NCI-H187 treated with DMSO at 0.1 percent for 48 hours (cell line): Measurements from ENCODE around the gene SIX6.
"Not testable (repeated sequence)": the region's sequence is repeated elsewhere in the genome, so short reads cannot be mapped to it uniquely, and the experiment has no call there.

Source experiments
- DNase-seq: peaks from one replicate; lab custom pipeline; 2025; lab: John Stamatoyannopoulos, UW

SIX6 gene

DNA sequence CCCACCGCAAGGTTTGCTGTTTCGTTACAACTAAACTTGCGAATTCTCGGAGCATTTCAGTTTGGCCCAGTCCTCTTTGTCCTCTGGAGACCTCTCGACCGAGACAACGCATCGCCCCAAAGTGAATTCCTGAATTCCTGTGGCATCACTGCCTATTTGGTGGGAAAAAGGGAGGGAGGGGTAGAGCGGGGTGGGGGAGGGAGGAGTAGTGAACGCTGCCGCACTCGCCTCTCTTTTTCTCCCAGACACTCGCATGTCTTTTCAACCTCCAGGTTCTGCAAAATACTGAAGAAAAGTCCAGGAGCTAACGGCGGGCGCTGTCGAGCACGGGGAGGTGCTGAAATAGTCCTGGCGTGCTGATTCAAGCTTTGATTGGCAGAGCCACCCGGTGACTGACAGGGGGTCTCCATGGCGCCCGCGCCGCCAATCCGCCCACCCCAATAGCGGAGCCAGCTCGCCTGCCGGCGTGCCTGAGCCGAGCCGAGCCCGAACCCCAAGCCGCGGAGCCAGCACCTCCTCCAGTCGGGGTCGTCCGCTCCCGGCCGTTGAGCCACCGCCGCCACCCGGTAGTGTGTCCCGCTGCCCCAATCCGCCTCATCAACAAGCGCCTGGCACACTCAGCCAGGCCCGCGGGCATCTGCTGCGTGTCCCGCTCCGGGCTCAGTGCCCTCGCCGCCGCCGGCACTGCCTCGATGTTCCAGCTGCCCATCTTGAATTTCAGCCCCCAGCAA, at the start of gene SIX6:
Gene SIX6 (plus strand): TSS at position 440 of the 731 bp plus-strand sequence. CDS start 253 bp downstream, at position 693.
- no peak for DNase-seq

DNA sequence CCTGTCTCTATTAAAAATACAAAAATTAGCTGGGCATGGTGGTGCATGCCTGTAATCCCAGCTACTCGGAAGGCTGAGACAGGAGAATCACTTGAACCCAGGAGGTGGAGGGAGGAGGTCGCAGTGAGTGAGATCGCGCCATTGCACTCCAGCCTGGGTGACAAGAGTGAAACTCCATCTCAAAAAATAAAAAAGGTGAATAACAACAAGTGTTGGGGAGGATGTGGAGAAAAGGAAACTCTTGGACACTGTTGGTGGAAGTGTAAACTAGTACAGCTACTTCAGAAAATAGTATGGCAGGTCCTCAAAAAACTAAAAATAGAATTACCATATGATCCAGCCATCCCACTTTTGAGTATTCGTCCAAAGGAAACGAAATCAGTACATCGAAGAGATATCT, 28.7 kb upstream of the SIX6 start:
- not testable (repeated sequence) for DNase-seq

DNA sequence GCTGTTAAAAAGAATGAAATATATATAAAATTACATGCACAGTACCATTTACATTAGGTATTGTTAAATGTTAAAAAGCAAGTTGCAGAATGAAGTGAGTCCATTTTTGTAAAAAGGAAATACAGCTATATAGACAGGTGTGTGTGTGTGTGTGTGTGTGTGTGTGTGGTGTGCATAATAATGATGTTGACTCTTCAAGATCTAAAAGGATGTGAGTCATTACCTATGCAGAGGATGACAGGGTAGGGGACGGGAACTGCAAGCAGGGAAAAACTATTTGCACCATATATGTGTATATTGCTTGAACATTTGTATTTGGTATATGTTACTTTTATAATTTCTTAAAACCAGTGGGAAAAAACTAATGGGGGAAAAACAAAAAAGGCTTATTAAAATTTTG, 26.2 kb upstream of the SIX6 start:
- DNase-seq = no peak

DNA sequence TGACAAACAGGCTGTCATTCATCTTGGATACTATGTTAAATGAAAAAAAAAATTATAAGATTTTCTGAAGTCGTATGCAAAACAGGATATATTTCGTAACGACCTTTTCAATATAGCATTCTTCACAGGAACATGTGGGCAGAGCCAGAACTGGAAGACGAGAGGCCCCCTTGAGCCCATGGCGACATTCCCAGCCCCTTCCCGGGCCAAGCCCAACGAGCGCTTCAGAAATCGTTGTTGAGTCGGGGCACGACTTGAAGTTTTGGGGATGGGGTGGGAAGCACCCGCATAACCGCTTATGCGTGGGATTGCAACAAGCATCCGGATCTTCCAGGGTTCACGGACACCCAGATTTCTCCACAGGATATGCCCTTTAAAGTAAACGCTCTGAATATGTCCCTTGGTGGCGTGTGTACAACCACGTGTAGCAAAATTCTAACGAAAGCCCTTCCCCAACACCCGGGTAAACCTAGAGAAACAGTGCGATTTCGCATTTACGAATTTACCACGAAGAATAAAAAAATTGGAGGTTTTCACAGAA, 23.8 kb upstream of the SIX6 start:
- no peak for DNase-seq

DNA sequence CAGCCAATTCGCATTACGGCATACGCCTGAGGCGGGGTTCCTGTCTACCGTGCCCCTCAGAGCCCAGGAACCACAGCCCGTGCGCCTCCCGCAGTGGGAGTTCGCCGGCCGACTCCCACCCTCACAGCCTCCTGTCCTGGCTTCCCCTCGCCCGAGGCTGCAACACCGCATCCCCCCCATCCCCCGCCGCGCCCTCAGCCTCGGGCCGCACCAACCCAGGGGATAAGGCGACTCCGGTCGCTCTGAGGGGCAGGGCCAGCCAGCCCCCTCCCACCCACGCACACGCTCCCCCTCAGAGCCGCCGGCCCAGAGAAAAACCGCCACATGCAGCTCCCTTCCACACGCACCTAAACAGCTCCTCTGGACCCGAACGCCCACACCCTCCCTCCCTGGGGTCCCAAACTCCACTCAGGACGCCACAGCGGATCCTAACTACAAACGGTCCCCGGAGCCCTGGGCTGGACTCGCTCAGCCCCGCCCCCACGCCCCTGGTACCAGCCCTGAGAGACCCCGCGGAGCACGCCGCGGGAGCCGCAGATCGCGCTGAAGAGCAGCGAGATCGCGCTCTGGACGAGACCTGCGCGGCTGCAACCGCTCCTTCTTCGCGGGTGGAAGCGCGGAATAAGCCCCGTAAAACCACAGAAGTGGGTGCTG, 23.2 kb upstream of the SIX6 start, which contains the start of gene C14orf39:
Gene C14orf39 (minus strand): TSS at position 466 of the 654 bp plus-strand sequence. CDS start 985 bp downstream, outside the sequence.
- no peak for DNase-seq

DNA sequence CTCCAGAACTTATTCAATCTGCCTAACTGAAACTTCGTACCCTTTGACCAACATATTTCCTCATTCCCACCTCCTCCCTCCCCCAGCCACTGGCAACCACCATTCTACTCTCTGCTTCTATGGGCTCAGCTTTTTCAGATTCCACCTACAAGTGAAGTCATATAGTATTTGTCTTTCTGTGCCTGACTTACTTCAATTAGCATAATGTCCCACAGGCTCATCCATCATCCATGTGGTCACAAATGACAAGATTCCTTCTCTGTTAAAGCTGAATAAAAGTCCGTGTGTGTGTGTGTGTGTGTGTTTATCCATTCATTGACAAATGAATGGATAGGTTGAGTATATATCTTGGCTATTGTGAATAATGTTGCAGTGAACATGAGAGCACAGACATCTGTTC, 21.7 kb upstream of the SIX6 start:
- peak; percentile 89 for DNase-seq

DNA sequence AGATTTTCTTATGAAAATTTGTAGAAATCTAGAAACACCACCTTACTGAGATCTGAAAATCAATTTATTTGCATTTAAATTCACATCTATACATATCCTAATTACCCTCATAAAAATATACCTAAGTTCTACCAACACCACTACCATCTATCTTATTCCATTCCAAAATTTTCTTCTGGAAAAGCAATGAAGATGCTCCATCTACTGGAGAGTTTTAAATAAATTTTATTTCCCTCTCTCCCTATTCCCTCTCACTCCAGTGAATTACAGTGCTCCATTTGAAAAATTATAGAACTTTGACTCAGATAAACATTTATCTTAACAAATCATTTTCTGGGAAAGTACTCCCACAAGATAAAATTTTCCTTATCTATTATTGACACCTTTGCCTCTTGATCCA, 20.8 kb upstream of the SIX6 start:
- no peak for DNase-seq

DNA sequence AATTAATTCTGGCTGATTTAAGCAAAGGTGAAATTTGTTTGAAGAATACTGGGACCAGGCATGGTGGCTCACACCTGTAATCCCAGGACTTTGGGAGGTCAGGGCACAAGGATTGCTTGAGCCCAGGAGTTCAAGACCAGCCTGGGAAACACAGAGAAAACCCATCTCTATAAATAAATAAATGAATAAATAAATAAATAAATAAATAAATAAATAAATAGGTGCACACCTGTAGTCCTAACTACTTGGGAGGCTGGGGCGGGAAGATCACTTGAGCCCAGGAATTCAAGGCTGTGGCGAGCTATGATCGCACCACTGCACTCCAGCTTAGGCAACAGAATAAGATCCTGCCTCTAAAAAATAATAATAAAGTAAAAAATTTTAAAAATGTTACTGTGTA, 18.7 kb upstream of the SIX6 start:
- no peak for DNase-seq

DNA sequence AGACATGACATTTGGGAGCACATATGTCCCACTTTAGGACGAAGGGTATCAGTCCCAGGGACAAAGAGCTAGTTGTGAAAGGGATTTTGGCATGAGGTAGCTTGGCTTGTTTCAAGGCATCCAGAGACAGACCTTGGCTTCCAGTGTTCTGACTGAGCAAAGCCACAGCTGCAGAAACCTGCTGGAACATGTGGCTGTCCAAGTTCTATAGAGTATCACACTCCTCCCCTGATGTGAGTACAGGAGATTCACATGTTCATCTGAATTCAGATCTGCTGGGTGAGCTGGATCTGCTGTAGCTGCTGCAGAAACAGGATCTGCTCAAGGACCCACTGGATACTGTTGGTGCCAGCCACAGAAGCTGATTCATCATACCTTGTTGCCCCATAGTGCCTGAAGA, 13.0 kb upstream of the SIX6 start:
- DNase-seq = no peak

DNA sequence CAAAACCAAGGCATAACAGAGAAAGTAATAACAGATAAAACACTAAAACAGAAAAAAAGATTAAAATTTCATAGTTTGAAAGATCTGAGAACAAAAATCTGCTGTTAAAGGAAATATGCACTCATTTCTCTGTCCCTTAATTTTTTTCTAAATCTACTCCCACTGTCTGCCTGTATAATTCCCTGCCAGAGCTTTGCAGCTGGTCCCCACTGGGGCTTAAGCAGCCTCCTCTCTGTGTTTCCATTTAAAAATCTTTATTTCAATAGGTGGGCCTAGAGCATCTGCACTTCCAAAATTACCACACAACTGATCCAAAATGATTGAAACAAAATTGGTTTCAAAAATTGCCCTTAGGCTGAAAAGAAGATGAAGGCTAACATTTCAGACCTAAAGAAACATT, 6.4 kb upstream of the SIX6 start:
- no peak for DNase-seq

DNA sequence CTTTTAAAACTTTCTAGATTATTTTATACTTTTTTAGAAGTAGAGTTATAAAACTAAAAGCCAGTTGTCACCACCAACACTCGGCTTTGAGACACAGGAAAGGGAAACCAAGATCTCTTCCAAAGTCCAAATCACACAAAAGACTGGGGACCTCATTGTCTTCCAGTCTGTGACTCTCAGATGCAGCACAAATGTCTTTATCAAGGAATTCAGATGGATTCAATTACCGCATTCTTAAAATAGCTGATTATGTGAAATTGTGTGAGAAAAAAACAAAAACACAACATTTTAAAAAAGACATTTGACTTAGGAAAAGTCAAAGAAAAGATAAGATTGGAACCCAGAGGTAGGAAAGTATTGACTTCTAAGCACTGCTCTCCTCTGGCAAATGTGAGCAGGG, 3.5 kb upstream of the SIX6 start:
- no peak for DNase-seq

DNA sequence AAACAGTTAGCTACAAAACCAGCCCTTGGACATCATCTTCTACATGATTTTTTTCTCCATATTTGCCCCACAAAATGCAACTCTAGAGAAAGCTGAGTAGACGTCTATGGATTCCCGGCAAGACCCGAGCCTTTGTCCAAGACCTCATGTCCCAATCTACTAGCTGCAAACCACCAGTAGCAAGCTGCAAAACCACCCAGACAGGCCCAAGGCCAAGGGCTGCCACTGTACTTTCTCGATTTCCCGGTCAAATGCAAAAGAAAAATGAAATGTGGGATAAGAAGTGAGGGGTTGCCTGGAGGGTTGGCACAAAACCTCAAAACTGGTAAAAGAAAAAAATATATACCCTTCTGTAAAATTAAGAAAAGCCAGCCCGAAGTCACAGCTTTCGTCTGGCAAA, 2.9 kb upstream of the SIX6 start:
- DNase-seq = no peak

DNA sequence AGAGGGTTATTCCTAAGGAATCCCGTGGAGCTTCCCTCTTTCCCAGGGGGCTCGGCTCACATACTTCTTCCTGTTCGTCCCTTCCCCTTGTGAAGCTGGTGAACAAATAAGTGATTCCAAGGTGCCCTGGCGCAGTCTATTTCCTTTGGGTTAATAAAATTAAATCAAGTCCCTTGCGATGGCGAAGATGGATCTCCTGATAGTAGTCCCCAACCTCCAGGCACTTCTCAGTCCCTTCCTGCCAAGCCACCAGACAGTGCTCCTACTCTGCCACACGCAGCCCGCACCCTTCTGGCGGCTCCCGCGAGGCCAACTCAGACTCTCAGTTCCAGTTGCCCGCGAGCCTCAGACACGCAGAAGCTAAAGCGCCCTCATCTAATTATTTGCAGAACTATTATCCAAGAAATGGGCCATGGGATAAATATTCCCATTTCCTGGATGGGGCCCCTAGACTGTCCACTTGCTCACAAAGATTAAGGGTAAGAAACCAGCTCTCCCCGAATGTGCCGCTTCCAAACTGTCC, 2.4 kb upstream of the SIX6 start:
- no peak for DNase-seq

DNA sequence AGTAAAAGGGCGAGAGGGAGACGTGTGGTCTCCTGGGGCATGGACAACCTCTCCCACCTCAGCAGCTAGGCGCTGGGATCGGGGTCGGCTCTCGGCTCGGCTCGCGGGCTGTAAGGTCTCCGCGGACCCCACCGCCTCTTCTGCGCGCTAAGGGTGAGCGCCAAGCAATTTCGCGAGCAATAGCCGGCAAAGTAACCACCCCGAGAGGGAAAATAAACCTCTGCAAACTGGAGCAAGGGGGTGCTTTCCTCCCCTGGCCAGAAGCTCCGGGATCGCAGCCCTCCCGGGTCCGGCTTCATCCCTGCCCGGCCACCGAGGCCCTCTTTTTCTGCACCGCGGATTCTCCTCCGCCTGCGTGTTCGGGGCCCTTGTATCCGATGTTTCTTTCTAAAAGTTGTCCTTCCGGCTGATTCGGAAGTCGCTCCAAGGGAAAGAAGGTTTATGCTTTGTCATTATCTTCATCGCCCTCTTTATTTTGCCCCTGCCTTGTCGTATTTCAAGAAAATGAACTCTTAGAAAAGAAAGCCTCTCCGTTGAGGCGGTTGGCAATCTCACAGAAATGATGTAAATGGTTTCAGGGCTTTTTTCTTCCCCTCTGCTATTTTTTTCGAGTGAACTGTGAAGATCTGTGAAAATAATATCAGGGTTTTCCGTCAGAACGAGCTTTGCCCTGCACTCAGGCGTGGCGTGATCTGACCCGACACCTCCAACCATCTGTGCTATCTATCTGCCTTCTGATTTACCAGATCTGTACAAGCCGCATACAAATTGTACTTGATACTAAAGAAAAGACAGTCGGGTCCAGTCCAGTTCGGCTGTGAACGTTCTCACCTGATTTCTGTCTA, 1.7 kb upstream of the SIX6 start:
- no peak for DNase-seq

DNA sequence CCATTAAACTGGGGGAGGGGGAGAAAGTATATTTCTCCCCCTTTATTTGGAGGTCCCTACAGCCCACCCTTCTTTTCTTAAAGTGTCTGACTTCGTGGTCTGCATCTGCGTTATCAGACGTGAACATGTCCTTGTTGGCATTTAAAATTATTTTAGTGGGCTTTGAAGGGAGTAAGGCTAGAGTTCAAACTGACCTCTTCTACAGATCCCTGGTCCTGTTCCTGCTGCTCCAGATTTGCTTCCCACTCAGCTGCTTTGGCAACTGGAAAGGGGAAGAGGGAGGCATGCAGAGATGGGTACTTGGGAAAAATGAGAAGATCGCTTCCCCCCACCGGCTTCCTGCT, 611 bp upstream of the SIX6 start:
- no peak for DNase-seq

DNA sequence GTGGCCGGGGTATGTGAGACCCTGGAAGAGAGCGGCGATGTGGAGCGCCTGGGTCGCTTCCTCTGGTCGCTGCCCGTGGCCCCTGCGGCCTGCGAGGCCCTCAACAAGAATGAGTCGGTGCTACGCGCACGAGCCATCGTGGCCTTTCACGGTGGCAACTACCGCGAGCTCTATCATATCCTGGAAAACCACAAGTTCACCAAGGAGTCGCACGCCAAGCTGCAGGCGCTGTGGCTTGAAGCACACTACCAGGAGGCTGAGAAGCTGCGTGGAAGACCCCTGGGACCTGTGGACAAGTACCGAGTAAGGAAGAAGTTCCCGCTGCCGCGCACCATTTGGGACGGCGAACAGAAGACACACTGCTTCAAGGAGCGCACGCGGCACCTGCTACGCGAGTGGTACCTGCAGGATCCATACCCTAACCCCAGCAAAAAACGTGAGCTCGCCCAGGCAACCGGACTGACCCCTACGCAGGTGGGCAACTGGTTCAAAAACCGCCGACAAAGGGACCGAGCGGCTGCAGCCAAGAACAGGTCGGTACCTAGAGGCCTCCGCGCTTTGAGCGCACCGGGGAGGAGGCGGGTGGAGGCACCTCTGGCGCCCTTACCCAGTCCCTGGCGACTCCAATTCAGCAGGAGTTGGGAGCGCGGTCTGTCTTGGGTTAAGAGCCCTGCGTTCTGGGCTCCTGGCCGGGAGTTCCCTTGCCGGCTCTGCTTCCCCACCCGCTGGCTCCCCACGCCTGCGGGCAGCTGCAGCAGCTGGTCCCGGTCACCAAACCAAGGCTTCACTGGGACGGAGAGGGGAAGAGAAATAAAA, 700 bp downstream of the SIX6 start:
- DNase-seq = no peak

DNA sequence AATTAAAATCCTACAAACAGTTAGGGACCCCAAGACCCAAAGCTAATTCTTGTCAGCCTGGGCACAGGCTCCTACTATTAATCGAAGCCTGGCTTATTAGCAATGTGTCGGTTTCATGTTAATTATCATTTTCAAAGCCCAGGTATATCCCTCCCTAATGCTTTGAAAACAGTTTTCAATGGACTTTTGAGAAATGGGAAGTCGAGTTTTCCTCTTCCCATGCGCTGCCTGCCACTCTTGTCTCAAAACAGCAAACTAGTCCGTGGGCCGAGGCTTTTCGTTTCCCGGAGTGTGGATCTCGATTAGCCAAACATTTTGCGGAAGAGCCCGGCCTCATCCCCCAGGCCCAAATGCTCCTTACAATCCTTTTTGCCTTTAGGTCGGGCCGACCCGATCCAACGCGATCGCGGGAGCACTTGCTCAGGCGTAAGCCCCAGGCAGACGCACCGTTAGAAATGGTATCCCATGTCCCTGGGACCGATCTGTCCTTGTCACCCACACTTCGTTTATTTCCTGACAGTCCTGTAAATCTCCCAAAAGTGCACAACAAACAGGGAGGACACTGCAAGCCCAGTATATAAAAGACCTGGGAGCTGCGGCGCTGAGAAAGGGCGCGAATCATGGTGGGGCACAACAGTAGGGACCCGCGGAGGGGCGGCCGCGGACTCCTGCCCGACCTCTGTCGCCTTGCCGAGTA, 1.5 kb downstream of the SIX6 start:
- DNase-seq = no peak

DNA sequence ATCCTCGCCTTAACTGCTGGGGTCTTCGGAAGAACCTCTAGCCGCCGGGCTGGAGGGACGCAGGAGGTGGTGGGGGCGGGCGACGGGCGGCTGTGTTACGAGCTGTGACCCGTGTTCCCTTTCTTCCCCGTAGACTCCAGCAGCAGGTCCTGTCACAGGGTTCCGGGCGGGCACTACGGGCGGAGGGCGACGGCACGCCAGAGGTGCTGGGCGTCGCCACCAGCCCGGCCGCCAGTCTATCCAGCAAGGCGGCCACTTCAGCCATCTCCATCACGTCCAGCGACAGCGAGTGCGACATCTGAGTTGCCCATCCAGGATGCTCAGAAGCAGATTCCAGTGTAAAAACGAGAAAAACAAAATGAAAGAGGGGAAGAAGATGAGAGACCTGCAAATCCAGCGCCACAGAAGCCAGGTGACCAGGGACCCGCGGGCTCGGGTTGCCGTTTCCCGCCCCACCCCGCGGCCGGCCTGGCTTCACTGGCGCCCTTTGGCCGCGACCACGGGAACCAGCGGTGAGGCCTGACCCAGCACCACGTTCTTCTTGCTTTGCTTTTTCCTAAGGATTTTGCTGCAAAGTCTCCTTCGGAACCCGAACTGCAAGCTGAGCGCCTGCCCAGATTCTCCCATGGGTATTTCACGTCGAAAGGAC, 2.1 kb downstream of the SIX6 start:
- DNase-seq = no peak

DNA sequence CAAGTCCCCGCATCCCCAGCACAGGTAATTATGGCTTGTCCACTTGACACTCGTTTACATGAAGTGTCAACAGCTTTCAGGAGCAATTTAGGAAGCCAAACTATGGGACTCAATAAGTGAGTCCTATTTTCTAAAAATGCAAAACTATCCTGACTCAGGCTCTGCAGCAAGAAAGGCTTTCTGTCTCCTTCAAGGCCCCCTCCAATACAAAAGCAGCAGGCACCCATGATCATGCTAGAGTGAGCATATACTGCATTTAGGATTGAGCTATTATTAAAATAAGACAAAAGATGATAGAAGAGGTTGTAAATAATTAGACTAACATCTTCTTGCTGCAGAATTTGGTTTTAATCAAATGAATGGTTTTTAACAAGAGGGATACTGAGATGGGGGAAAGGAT, 3.2 kb downstream of the SIX6 start:
- DNase-seq = no peak

DNA sequence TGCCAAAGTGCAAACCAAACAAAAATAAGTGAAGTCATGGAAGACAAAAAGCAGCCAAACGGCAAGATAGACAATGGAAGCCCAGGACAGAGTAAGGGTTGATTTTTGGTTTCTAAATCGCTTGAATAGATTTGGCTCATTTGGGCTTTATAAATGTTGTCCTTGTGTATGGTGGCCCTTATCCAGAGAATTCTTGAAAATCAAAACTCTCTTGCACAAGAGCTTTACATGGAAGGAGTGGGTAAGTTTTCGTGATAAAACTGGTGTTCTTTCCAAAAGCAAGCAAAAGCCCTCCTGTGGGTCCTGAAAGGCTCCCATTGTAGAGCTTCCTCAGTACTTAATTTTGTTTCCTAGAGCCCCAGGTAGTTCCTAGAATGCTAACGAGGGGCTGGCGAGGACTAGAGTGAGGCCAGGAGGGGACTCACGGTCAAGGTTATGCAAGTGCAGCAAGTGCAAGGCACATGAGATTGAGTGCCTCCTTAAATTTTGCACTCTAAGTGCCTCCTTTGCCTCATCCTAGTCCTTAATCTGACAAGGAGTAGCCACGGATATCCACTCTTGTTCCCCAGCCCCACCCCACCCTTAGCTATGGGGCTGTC, 4.1 kb downstream of the SIX6 start:
- DNase-seq = no peak
